HEK293 (cell line): ENCODE measurements around the gene GBF1.

ENCODE experiments used
- CTCF ChIP-seq: fragments of 450-650 bp; formaldehyde crosslinking; IDR thresholded peaks from 2 replicates; pipeline ENCODE4 v1.5.1; 2016; ENCODE audit warnings: missing biosample characterization, missing genetic modification characterization
- MEIS1 ChIP-seq: sonication (generic); formaldehyde crosslinking; IDR thresholded peaks from 2 replicates; pipeline ENCODE4 v1.8.1; 2022; ENCODE audit warnings: missing genetic modification reagents, mild to moderate bottlenecking, borderline replicate concordance
- SP2 ChIP-seq: fragments of 450-650 bp; formaldehyde crosslinking; IDR thresholded peaks from 2 replicates; pipeline ENCODE4 v1.5.1; 2016; ENCODE audit warnings: missing biosample characterization, missing genetic modification characterization
- TCF7L2 ChIP-seq: IDR thresholded peaks from 2 replicates; pipeline ENCODE4 v1.6.1; 2011; ENCODE audit warnings: low read depth, mild to moderate bottlenecking, inconsistent platforms, low read length, moderate library complexity, borderline replicate concordance
- ZBTB17 ChIP-seq: fragments of 450-650 bp; formaldehyde crosslinking; IDR thresholded peaks from 2 replicates; pipeline ENCODE4 v1.5.1; 2016; ENCODE audit warnings: missing biosample characterization, missing genetic modification characterization
- ZBTB8A ChIP-seq: fragments of 450-650 bp; formaldehyde crosslinking; IDR thresholded peaks from 2 replicates; pipeline ENCODE4 v1.5.1; 2016; ENCODE audit warnings: missing biosample characterization, missing genetic modification characterization
- ZNF138 ChIP-seq: fragments of 450-650 bp; formaldehyde crosslinking; IDR thresholded peaks from 2 replicates; pipeline ENCODE4 v1.5.1; 2016; ENCODE audit warnings: missing biosample characterization, missing genetic modification characterization, borderline replicate concordance
- ZNF155 ChIP-seq: fragments of 450-650 bp; formaldehyde crosslinking; IDR thresholded peaks from 2 replicates; pipeline ENCODE4 v1.5.1; 2016; ENCODE audit warnings: missing biosample characterization, missing genetic modification characterization
- ZNF274 ChIP-seq, 2 experiments: fragments of 200-500 bp in 1 of 2; fragments of 450-650 bp in 1 of 2; sonication (Bioruptor generic) in 1 of 2; formaldehyde crosslinking in 1 of 2; IDR thresholded peaks; 2 replicates each; pipeline versions ENCODE4 v1.5.1 to v1.6.1; 2014 to 2016; ENCODE audit warnings: borderline replicate concordance in 1 of 2, inconsistent platforms in 1 of 2, low read length in 1 of 2, missing biosample characterization in 1 of 2, missing genetic modification characterization in 1 of 2
- ZNF610 ChIP-seq: fragments of 450-650 bp; formaldehyde crosslinking; IDR thresholded peaks from 2 replicates; pipeline ENCODE4 v1.5.1; 2016; ENCODE audit warnings: missing biosample characterization, missing genetic modification characterization, borderline replicate concordance
- TF ChIP-seq, protein P1 (sequence below): fragments of 450-650 bp; formaldehyde crosslinking; IDR thresholded peaks from 2 replicates; pipeline ENCODE4 v1.5.1; 2016; ENCODE audit warnings: missing biosample characterization, missing genetic modification characterization

- TF ChIP-seq ZNF155 (tag by site-specific recombination) (no peak), ZBTB17 (tag by site-specific recombination) (no peak), ZNF610 (tag by site-specific recombination) (no peak), CTCF (tag by site-specific recombination) (no peak), ZNF138 (no peak), TCF7L2 (no peak), ZBTB8A (peak; percentile 23; the same call in 1 of the 2 replicates), MEIS1 (CRISPR knock-in tag) (no peak), SP2 (tag by site-specific recombination) (no peak), ZNF274 (IDR thresholded peaks at IDR 0.05; ENCODE audit: low read length) (no peak), ZNF274 (tag by site-specific recombination; IDR thresholded peaks at IDR 0.05; ENCODE audit: borderline replicate concordance) (no peak)
- TF ChIP-seq, protein P1, sequence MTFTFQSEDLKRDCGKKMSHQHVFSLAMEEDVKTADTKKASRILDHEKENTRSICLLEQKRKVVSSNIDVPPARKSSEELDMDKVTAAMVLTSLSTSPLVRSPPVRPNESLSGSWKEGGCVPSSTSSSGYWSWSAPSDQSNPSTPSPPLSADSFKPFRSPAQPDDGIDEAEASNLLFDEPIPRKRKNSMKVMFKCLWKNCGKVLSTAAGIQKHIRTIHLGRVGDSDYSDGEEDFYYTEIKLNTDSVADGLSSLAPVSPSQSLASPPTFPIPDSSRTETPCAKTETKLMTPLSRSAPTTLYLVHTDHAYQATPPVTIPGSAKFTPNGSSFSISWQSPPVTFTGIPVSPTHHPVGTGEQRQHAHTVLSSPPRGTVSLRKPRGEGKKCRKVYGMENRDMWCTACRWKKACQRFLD (tag by site-specific recombination), result no peak
Measured at GRCh38 chr10:102311025-102311420, 65.7 kb downstream of the GBF1 start.
